H1 (cell line): ENCODE measurements around the gene TTC36.

Source experiments
- EZH2 ChIP-seq: fragments of 200-600 bp; sonication (generic); IDR thresholded peaks from 2 replicates; pipeline ENCODE4 v1.7.1; 2012; ENCODE audit warnings: low read depth, mild to moderate bottlenecking, moderate library complexity, low read length, inconsistent platforms; ENCODE audit not compliant: severe bottlenecking
- POLR2A ChIP-seq, 2 experiments: IDR thresholded peaks; 1 replicate in 1 of 2; 2 replicates in 1 of 2; pipeline ENCODE4 v1.6.1; 2011; ENCODE audit warnings: low read depth in 2 of 2, low read length in 2 of 2, mild to moderate bottlenecking in 2 of 2; ENCODE audit errors: control extremely low read depth in 1 of 2
- POU5F1 ChIP-seq: IDR thresholded peaks from 2 replicates; pipeline ENCODE4 v1.6.1; 2011; ENCODE audit warnings: low read depth, mild to moderate bottlenecking, low read length, moderate library complexity
- RAD21 ChIP-seq, 2 experiments: IDR thresholded peaks in 1 of 2; conservative IDR thresholded peaks in 1 of 2; 2 replicates each; pipeline ENCODE4 v1.6.1; 2011; ENCODE audit warnings: low read depth in 2 of 2, low read length in 2 of 2, improper control_type of control experiment in 1 of 2, inconsistent platforms in 1 of 2, mild to moderate bottlenecking in 1 of 2, moderate library complexity in 1 of 2
- YY1 ChIP-seq: IDR thresholded peaks from 2 replicates; pipeline ENCODE4 v1.6.1; 2011; ENCODE audit warnings: low read depth, mild to moderate bottlenecking, low read length
- TF ChIP-seq, protein P1 (sequence below), 3 experiments: IDR thresholded peaks; 1 replicate in 2 of 3; 2 replicates in 1 of 3; pipeline versions ENCODE4 v1.5.1 to v1.6.1; 2011; ENCODE audit warnings: low read length in 3 of 3, mild to moderate bottlenecking in 3 of 3, inconsistent platforms in 2 of 3, low read depth in 1 of 3, moderate library complexity in 1 of 3; ENCODE audit not compliant: insufficient read depth in 1 of 3; ENCODE audit errors: control extremely low read depth in 1 of 3
- TF ChIP-seq, protein P2 (sequence below): IDR thresholded peaks from 2 replicates; pipeline ENCODE4 v1.6.1; 2011; ENCODE audit warnings: low read length, improper control_type of control experiment

DNA sequence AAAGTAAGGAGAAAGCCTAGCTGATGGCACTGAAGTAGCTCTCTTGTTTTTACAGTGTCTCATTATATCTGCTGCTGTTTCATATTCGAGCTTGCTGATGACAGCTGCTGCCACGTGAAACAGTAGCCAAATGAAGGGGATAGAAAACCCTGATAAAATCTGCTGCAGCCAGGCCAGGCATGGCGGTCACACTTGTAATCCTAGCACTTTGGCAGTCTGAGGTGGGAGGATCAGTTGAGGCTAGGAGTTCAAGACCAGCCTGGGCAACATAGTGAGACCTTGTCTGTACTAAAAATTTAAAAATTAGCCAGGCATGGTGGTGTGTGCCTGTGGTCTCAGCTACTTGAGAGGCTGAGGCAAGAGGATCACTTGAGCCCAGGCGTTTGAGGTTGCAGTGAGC, 25.1 kb downstream of the TTC36 start:
- TF ChIP-seq, protein P1, sequence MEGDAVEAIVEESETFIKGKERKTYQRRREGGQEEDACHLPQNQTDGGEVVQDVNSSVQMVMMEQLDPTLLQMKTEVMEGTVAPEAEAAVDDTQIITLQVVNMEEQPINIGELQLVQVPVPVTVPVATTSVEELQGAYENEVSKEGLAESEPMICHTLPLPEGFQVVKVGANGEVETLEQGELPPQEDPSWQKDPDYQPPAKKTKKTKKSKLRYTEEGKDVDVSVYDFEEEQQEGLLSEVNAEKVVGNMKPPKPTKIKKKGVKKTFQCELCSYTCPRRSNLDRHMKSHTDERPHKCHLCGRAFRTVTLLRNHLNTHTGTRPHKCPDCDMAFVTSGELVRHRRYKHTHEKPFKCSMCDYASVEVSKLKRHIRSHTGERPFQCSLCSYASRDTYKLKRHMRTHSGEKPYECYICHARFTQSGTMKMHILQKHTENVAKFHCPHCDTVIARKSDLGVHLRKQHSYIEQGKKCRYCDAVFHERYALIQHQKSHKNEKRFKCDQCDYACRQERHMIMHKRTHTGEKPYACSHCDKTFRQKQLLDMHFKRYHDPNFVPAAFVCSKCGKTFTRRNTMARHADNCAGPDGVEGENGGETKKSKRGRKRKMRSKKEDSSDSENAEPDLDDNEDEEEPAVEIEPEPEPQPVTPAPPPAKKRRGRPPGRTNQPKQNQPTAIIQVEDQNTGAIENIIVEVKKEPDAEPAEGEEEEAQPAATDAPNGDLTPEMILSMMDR (IDR thresholded peaks at IDR 0.05; ENCODE audit: control extremely low read depth in 1 of 3, insufficient read depth in 1 of 3, low read depth in 1 of 3, low read length in 3 of 3): no peak
- TF ChIP-seq RAD21 (IDR thresholded peaks at IDR 0.05 in 1 of 2, conservative IDR thresholded peaks at IDR 0.05 in 1 of 2; ENCODE audit: low read depth in 2 of 2, low read length in 2 of 2): no peak
- TF ChIP-seq EZH2: no peak
- TF ChIP-seq, protein P2, sequence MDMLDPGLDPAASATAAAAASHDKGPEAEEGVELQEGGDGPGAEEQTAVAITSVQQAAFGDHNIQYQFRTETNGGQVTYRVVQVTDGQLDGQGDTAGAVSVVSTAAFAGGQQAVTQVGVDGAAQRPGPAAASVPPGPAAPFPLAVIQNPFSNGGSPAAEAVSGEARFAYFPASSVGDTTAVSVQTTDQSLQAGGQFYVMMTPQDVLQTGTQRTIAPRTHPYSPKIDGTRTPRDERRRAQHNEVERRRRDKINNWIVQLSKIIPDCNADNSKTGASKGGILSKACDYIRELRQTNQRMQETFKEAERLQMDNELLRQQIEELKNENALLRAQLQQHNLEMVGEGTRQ: no peak
- TF ChIP-seq YY1: no peak
- TF ChIP-seq POLR2A (IDR thresholded peaks at IDR 0.05; ENCODE audit: control extremely low read depth in 1 of 2, low read depth in 2 of 2, low read length in 2 of 2): no peak
- TF ChIP-seq POU5F1: no peak
